ENCODE results near the gene INPP5A. TPM values are rescaled to one million over a fixed set of nuclear protein-coding genes. Genes with fewer than 3 reads are reported as not detected.

The INPP5A gene
- total RNA-seq, 1 experiment from 2014 or later, result 12.3 TPM

- TF ChIP-seq ZBTB33 (IDR thresholded peaks at IDR 0.05; ENCODE audit: extremely low read depth, insufficient replicate concordance, low read length), result no peak
- TF ChIP-seq YY1 (IDR thresholded peaks at IDR 0.05; ENCODE audit: extremely low read depth, insufficient replicate concordance, low read depth, low read length), result no peak
- TF ChIP-seq EZH2 (IDR thresholded peaks at IDR 0.05), result no peak
- no peak for TF ChIP-seq RAD21 (IDR thresholded peaks at IDR 0.05; ENCODE audit: low read depth)
Observed at GRCh38 chr10:132511121-132512051, 26.2 kb upstream of the INPP5A start (continued).

- POLR2A ChIA-PET, result no interaction called here
- CTCF ChIA-PET, result no interaction called here
Observed at GRCh38 chr10:132512052-132512442, 25.5 kb upstream of the INPP5A start.

More at GRCh38 chr10:132512052-132512442, 25.5 kb upstream of the INPP5A start:
- Histone ChIP-seq H3K4me1 (ENCODE audit: control insufficient read depth in 1 of 2, insufficient read depth in 2 of 2, low read length in 2 of 2) (peaks cover 14 to 16% of the 10 kb centered on the region in 2 experiments), H3K4me2 (ENCODE audit: low read length) (no peak overlapping the region), H3K36me3 (ENCODE audit: control insufficient read depth in 1 of 2, insufficient read depth in 2 of 2, low read length in 2 of 2) (no peaks in the 10 kb centered on the region), H3K9me3 (ENCODE audit: control insufficient read depth in 1 of 2, insufficient read depth in 1 of 2, low read depth in 1 of 2, low read length in 2 of 2) (no peaks in the 10 kb centered on the region), H3K27me3 (ENCODE audit: insufficient read depth, low read length) (no peaks in the 10 kb centered on the region), H4K20me1 (ENCODE audit: insufficient read depth) (no peaks in the 10 kb centered on the region), H3K9ac (ENCODE audit: low read length) (no peak overlapping the region), H3K4me3 (replicated peaks in 1 of 2; ENCODE audit: low read depth in 1 of 2, low read length in 2 of 2) (no peak overlapping the region), H3K27ac (ENCODE audit: low read depth, low read length) (no peak overlapping the region), H3K79me2 (ENCODE audit: insufficient read depth, low read length) (no peaks in the 10 kb centered on the region), H2AFZ (ENCODE audit: low read depth, low read length, poor library complexity, severe bottlenecking) (no peak overlapping the region), H3K9me2 (ENCODE audit: insufficient read depth) (no peaks in the 10 kb centered on the region)
- DNase-seq (ENCODE audit: low read depth, low spot score) (no peak), ATAC-seq (no peak)
- no TSS peak for BruUV-seq (replicated peaks)
- TF ChIP-seq MAX (IDR thresholded peaks at IDR 0.05), result no peak
- TF ChIP-seq EGR1 (IDR thresholded peaks at IDR 0.05; ENCODE audit: low read depth), result no peak
- no peak for TF ChIP-seq ZFX (IDR thresholded peaks at IDR 0.05)
- no peak for TF ChIP-seq ELF1 (IDR thresholded peaks at IDR 0.05; ENCODE audit: borderline replicate concordance, low read depth)
- no peak for TF ChIP-seq POLR2AphosphoS5 (IDR thresholded peaks at IDR 0.05; ENCODE audit: low read depth, low read length)
- no peak for TF ChIP-seq CTCF (IDR thresholded peaks at IDR 0.05 in 2 of 3, conservative IDR thresholded peaks at IDR 0.05 in 1 of 3; ENCODE audit: borderline replicate concordance in 1 of 3, insufficient read depth in 1 of 3, low read depth in 2 of 3, low read length in 2 of 3)
- TF ChIP-seq SRF (IDR thresholded peaks at IDR 0.05; ENCODE audit: low read depth), result no peak
- TF ChIP-seq FOSL1 (IDR thresholded peaks at IDR 0.05; ENCODE audit: low read depth), result no peak
- intact Hi-C loops (cut with micrococcal nuclease), result no loop called here
- RAD21 ChIA-PET (ENCODE audit: low non-redundant PET in 1 of 2, low total read pairs in 2 of 2, uncharacterized antibody in 2 of 2, unreplicated experiment in 2 of 2), result no interaction called here
